Measurements from ENCODE around the gene SH2D4B.
A peak's percentile ranks its signal among the peaks of the same experiment; 100 is the strongest.

Gene SH2D4B

DNA sequence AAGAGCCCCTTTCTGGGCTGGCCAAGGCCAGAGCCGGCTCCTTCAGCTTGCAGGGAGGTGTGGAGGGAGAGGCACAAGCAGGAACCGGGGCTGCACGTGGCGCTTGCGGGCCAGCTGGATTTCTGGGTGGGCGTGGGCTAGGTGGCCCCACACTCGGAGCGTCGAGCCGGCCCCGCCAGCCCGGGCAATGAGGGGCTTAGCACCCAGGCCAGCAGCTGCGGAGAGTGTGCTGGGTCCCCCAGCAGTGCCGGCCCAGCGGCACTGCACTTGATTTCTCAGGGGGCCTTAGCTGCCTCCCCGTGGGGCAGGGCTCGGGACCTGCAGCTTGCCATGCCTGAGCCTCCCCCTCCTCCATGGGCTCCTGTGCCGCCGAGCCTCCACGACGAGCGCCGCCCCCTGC is 48.1 kb downstream of the SH2D4B start:
- no peak for DNase-seq
- TF ChIP-seq, protein P1, sequence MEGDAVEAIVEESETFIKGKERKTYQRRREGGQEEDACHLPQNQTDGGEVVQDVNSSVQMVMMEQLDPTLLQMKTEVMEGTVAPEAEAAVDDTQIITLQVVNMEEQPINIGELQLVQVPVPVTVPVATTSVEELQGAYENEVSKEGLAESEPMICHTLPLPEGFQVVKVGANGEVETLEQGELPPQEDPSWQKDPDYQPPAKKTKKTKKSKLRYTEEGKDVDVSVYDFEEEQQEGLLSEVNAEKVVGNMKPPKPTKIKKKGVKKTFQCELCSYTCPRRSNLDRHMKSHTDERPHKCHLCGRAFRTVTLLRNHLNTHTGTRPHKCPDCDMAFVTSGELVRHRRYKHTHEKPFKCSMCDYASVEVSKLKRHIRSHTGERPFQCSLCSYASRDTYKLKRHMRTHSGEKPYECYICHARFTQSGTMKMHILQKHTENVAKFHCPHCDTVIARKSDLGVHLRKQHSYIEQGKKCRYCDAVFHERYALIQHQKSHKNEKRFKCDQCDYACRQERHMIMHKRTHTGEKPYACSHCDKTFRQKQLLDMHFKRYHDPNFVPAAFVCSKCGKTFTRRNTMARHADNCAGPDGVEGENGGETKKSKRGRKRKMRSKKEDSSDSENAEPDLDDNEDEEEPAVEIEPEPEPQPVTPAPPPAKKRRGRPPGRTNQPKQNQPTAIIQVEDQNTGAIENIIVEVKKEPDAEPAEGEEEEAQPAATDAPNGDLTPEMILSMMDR (IDR thresholded peaks at IDR 0.05; ENCODE audit: low read depth, low read length), result no peak
- no peaks in the 10 kb centered on the region for H3K36me3 ChIP-seq

DNA sequence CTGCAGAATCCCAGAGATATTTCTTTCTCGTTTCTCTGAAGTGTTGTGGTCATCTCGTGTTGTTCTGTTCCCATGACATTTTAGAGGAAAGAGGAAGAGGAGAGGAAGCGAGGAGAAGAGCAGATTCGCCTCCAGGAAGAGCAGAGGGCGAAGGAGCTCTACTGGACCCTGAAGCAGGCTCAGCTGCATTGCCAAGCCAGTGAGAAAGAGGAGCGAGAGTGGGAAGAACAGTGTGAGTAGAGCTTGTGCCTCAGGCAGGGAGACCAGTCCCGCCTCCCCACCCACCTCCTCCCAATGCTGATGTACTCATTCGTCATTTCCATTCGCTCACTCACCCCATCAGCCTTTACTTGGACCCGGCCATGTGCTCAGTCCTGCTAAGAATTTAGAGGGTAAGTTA is 50.8 kb downstream of the SH2D4B start:
- TF ChIP-seq, protein P1 (IDR thresholded peaks at IDR 0.05; ENCODE audit: low read depth, low read length), result no peak
- DNase-seq, result no peak
- Histone ChIP-seq H3K9me3 (no peaks in the 10 kb centered on the region), H3K4me1 (no peaks in the 10 kb centered on the region), H3K36me3 (no peaks in the 10 kb centered on the region), H3K4me3 (ENCODE audit: low read depth, low read length) (no peak overlapping the region), H3K27me3 (no peaks in the 10 kb centered on the region)

More for the DNA sequence above, 48.1 kb downstream of the SH2D4B start:
- no peak overlapping the region for H3K4me3 ChIP-seq (ENCODE audit: low read depth, low read length)
- no peaks in the 10 kb centered on the region for H3K9me3 ChIP-seq
- no peaks in the 10 kb centered on the region for H3K4me1 ChIP-seq
- H3K27me3 ChIP-seq, result no peaks in the 10 kb centered on the region

DNA sequence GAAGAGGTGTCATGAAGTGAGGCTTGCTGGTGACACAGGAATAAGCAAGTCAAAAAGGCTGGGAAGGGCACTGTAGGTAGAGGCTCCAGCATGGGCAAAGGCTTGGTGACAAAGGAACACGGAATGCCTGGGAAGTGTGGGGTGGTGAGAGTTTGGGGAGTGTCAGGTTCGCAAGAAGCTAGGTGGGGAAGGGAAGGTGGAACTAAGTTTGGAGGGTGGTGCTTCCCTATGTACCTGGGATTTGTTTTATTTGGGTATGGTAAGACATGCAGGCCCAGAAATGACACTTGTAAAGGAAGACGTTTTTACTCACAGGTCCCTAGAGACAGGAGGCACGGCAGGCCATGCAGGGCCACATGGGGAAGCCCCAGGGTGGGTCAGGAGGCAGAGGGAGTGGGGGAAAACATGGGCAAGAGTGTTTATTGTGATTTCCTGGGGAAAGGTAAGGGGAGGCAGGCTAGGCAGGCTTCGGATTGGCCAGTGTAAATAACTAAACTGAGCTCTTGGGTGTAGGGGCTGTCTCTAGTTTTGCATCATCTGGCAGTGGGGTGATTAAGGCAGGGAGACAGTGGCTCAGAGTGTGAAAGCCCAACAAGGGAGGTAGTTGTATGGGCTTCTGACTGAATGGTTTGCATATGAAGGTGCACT is 52.1 kb downstream of the SH2D4B start:
- TF ChIP-seq, protein P1 (IDR thresholded peaks at IDR 0.05; ENCODE audit: low read depth, low read length), result no peak
- DNase-seq, result no peak
- no peaks in the 10 kb centered on the region for H3K9me3 ChIP-seq
- no peak overlapping the region for H3K4me3 ChIP-seq (ENCODE audit: low read depth, low read length)
- H3K27me3 ChIP-seq, result no peaks in the 10 kb centered on the region
- no peaks in the 10 kb centered on the region for H3K4me1 ChIP-seq
- no peaks in the 10 kb centered on the region for H3K36me3 ChIP-seq

DNA sequence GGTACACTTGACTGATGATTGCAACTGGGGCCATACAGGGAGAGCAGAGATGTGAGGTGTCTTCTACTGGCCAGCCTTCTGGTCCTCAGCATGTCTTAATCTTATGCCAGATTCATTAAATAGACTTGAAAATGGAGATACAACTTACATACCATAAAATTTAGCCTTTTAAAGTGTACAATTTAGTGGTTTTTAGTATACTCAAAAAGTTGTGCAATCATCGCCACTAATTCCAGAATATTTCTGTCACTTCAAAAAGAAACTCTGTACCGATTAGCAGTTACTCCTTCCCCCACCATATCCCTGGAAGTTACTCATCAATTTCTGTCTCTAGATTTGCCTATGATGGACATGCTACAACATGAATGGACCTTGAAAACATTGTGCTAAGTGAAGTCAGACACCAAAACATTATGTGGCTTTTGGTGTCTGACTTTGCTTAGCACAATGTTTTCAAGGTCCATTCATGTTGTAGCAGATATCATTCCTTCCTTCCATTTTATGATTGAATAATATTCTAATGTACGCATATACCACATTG is 53.0 kb downstream of the SH2D4B start:
- Histone ChIP-seq H3K9me3 (no peaks in the 10 kb centered on the region), H3K27me3 (no peaks in the 10 kb centered on the region), H3K36me3 (no peaks in the 10 kb centered on the region), H3K4me1 (no peaks in the 10 kb centered on the region), H3K4me3 (ENCODE audit: low read depth, low read length) (no peak overlapping the region)
- TF ChIP-seq, protein P1 (IDR thresholded peaks at IDR 0.05; ENCODE audit: low read depth, low read length), result no peak
- DNase-seq, result no peak

DNA sequence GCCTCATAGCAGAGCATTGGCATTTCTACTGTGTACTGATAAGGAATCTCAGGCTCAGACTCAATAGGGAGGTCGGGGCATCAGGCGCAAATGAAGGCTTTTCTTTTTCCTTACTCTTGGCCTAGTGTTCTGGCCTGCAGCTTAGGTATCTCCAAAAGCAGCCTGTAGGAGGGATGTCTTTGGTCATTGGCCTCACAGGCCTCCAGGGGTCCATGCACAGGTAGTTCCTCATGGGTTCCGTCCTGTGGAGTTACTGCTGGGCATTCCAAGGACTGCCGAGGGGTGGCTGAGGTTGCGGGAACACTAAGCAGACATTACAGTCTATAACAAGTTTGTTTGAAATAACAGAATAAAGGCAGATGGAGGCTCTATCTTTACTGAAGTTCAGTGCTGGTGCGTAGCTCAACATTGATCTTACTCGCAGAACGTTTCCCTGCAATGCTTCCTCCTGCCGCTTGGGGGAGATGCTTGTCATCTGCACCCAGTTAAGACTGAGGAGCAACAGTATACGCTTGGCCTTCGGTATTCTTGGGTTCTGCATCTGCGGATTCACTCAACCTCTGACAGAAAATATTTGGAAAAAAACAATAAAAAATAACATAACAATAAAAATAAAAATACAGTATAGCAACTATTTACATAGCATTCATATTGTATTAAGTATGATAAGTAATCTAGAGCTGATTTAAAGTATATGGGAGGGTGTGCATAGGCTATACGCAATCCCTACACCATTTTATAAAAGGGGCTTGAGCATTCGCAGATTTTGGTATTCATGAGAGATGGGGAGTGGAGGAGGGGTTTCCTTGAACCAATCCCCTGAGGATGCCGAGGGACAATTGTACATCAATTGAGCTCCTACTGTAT is 58.9 kb downstream of the SH2D4B start:
- Histone ChIP-seq H3K9me3 (no peaks in the 10 kb centered on the region), H3K4me1 (no peaks in the 10 kb centered on the region), H3K4me3 (ENCODE audit: low read depth, low read length) (no peak overlapping the region), H3K27me3 (no peaks in the 10 kb centered on the region), H3K36me3 (no peaks in the 10 kb centered on the region)
- peak; percentile 19 for DNase-seq
- TF ChIP-seq, protein P1 (IDR thresholded peaks at IDR 0.05; ENCODE audit: low read depth, low read length), result peak; percentile 84

Measured in BE2C (cell line).